WTC11 (cell line): Measurements from ENCODE around the gene ZNF496. TPM values are rescaled to one million over a fixed set of nuclear protein-coding genes. Genes with fewer than 3 reads are reported as not detected.

Experiments used
- CREB1 ChIP-seq: sonication (generic); formaldehyde crosslinking; IDR thresholded peaks from 2 replicates; pipeline ENCODE4 v1.8.0; 2023; ENCODE audit warnings: mild to moderate bottlenecking, missing genetic modification reagents
- ESRRA ChIP-seq: sonication (generic); formaldehyde crosslinking; IDR thresholded peaks from 2 replicates; pipeline ENCODE4 v1.8.1; 2022; ENCODE audit warnings: mild to moderate bottlenecking, missing genetic modification reagents, borderline replicate concordance
- SMAD4 ChIP-seq: sonication (generic); formaldehyde crosslinking; IDR thresholded peaks from 2 replicates; pipeline ENCODE4 v1.8.0; 2022; ENCODE audit warnings: mild to moderate bottlenecking, missing genetic modification reagents
- total RNA-seq: library from RNA; stranded (reverse); gene quantifications from 3 replicates; pipeline ENCODE4 v1.2.3, GENCODE V29; 2021

The ZNF496 gene
- total RNA-seq, 1 experiment from 2014 or later: 88.3 TPM

DNA sequence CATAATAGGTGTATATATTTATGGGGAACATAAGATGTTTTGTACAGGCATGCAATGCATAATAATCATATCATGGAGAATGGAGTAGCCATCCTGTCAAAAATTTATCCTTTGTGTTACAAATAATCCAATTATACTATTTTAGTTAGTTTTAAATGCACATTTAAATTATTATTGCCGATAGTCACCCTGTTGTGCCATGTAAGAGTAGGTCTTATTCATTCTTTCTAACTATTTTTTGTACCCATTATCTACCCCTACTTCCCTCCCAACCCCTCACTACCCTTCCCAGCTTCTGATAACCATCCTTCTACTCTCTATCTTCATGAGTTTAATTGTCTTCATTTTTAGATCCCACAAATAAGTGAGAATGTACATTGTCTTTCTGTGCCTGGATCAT lies 84.1 kb downstream of the ZNF496 start (continued):
- TF ChIP-seq CREB1 (CRISPR knock-in tag): no peak
- no peak for TF ChIP-seq ESRRA (CRISPR knock-in tag)
- no peak for TF ChIP-seq SMAD4 (CRISPR knock-in tag)

Other genes starting within 250 kb of the ZNF496 start
- 15.2 to 18.3 TPM (median 16.6 TPM) in 3 replicates for gene ZNF669, start 227.5 kb downstream of the ZNF496 start, total RNA-seq
- gene ZNF124, start 159.8 kb downstream of the ZNF496 start, total RNA-seq: 31.8 to 33.8 TPM (median 33.0 TPM) in 3 replicates
- gene VN1R5, start 75.8 kb downstream of the ZNF496 start, total RNA-seq: not detected in 3 replicates
- gene NLRP3, start 84.3 kb upstream of the ZNF496 start, total RNA-seq: 0.11 to 0.25 TPM (median 0.11 TPM) in 3 replicates
- gene OR2B11, start 126.2 kb upstream of the ZNF496 start, total RNA-seq: not detected in 3 replicates
- not detected in 3 replicates for gene OR2C3, start 204.6 kb upstream of the ZNF496 start, total RNA-seq
- gene GCSAML, start 217.3 kb upstream of the ZNF496 start, total RNA-seq: not detected in 3 replicates